Rectal smooth muscle tissue (tissue), 1 donor: ENCODE data around the gene PLA2G3.

Experiments used
- H3K27ac ChIP-seq: one replicate; pipeline ENCODE4 v1.7.0; 2013; ENCODE audit warnings: low read depth, low read length, inconsistent platforms
- H3K27me3 ChIP-seq: one replicate; pipeline ENCODE4 v1.7.0; 2013; ENCODE audit warnings: low read length; ENCODE audit not compliant: control insufficient read depth, insufficient read depth
- H3K36me3 ChIP-seq: one replicate; pipeline ENCODE4 v1.7.0; 2013; ENCODE audit warnings: low read length; ENCODE audit not compliant: control insufficient read depth, insufficient read depth
- H3K4me1 ChIP-seq: one replicate; pipeline ENCODE4 v1.7.0; 2013; ENCODE audit warnings: low read length; ENCODE audit not compliant: control insufficient read depth, insufficient read depth
- H3K4me3 ChIP-seq: one replicate; pipeline ENCODE4 v1.7.0; 2013; ENCODE audit warnings: low read length
- H3K9ac ChIP-seq: one replicate; pipeline ENCODE4 v1.7.0; 2013; ENCODE audit warnings: low read length

Gene PLA2G3

GRCh38 chr22:31084811-31085492 is 55.4 kb downstream of the PLA2G3 start:
- Histone ChIP-seq H3K4me3 (peak overlapping the region; percentile 82), H3K27me3 (no peaks in the 10 kb centered on the region), H3K36me3 (peaks cover 20% of the 10 kb centered on the region), H3K9ac (peak overlapping the region; percentile 61), H3K27ac (peak overlapping the region; percentile 98), H3K4me1 (peaks cover 56% of the 10 kb centered on the region)
